Neural progenitor cell (in vitro differentiated cells): ENCODE results near the gene MTX1.

Source experiments
- EZH2 ChIP-seq: fragments of 200-600 bp; sonication (generic); IDR thresholded peaks from 2 replicates; pipeline ENCODE4 v1.6.1; 2017; ENCODE audit warnings: antibody characterized with exemption, mild to moderate bottlenecking, moderate library complexity
- TF ChIP-seq, protein P1 (sequence below): fragments of 200-600 bp; sonication (generic); IDR thresholded peaks from 2 replicates; pipeline ENCODE4 v1.5.1; 2017; ENCODE audit warnings: antibody characterized with exemption, mild to moderate bottlenecking

DNA sequence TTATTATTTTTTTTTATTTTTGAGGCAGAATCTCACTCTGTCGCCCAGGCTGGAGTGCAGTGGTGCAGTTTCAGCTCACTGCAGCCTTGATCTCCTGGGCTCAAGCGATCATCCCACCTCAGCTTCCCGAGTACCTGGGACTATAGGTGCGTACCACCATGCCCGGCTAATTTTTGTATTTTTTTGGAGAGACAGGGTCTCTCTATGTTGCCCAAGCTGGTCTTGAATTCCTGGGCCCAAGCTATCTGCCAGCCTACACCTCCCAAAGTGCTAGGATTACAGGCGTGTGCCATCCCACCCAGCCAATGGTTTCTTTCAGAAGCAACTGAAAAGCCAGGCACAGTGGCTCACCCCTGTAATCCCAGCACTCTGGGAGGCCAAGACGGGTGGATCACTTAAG is 37.7 kb upstream of the MTX1 start:
- TF ChIP-seq, protein P1, sequence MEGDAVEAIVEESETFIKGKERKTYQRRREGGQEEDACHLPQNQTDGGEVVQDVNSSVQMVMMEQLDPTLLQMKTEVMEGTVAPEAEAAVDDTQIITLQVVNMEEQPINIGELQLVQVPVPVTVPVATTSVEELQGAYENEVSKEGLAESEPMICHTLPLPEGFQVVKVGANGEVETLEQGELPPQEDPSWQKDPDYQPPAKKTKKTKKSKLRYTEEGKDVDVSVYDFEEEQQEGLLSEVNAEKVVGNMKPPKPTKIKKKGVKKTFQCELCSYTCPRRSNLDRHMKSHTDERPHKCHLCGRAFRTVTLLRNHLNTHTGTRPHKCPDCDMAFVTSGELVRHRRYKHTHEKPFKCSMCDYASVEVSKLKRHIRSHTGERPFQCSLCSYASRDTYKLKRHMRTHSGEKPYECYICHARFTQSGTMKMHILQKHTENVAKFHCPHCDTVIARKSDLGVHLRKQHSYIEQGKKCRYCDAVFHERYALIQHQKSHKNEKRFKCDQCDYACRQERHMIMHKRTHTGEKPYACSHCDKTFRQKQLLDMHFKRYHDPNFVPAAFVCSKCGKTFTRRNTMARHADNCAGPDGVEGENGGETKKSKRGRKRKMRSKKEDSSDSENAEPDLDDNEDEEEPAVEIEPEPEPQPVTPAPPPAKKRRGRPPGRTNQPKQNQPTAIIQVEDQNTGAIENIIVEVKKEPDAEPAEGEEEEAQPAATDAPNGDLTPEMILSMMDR = no peak
- no peak for TF ChIP-seq EZH2
